ENCODE data around the gene CD248. TPM values are rescaled to one million over a fixed set of nuclear protein-coding genes. Genes with fewer than 3 reads are reported as not detected.
"Not testable (repeated sequence)": the region's sequence is repeated elsewhere in the genome, so short reads cannot be mapped to it uniquely, and the experiment has no call there.

CD248 gene
- total and polyA plus RNA-seq, 11 donors, result 6.0 to 33.1 (median 11.8) TPM

DNA sequence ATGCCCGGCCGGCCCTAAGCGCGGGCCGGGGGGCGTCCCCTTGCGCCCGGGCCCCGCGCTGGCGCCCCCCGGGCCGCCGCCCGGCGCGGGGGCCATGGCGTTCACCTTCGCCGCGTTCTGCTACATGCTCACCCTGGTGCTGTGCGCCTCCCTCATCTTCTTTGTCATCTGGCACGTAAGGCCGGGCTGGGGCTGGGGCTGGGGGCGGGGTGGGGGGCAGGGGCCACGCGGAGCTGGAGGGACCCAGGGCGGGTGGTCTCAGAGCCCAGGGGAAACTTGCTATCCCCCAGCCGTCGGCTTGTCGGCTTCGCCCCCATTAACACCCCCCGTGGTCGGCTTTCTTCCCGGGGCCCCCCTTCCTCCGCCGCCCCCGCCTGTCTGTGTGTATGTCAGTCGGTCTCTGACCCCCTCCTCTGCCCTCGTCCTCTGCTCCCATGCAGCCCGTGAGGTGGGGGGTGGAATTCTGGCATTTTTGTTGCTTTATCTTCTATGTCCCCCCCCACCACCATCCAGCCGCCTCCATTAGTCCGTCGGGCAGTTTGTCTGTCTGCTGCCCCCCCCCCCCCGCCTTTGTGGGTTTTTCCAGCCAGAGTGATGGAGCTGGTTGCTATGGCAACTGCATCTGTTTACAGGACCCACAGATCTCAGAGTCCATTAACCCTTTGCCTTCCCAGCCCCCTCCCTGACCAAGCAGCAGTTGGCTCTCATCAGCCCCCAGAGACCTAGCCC is 38.3 kb downstream of the CD248 start:
- Histone ChIP-seq H3K27ac (no peak overlapping the region), H3K36me3 (peaks cover 0 to 31% (median 28%) of the 10 kb centered on the region in 9 donors), H3K4me1 (peaks cover 0 to 26% (median 15%) of the 10 kb centered on the region in 12 donors), H3K27me3 (no peaks in the 10 kb centered on the region), H3K4me3 (peak overlapping the region in 5 of 12 donors; percentile 15 to 53 (median 23)), H3K9me3 (no peaks in the 10 kb centered on the region)
- no peak for ATAC-seq
- TF ChIP-seq, protein P1, sequence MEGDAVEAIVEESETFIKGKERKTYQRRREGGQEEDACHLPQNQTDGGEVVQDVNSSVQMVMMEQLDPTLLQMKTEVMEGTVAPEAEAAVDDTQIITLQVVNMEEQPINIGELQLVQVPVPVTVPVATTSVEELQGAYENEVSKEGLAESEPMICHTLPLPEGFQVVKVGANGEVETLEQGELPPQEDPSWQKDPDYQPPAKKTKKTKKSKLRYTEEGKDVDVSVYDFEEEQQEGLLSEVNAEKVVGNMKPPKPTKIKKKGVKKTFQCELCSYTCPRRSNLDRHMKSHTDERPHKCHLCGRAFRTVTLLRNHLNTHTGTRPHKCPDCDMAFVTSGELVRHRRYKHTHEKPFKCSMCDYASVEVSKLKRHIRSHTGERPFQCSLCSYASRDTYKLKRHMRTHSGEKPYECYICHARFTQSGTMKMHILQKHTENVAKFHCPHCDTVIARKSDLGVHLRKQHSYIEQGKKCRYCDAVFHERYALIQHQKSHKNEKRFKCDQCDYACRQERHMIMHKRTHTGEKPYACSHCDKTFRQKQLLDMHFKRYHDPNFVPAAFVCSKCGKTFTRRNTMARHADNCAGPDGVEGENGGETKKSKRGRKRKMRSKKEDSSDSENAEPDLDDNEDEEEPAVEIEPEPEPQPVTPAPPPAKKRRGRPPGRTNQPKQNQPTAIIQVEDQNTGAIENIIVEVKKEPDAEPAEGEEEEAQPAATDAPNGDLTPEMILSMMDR (IDR thresholded peaks at IDR 0.05), result no peak
- no peak for TF ChIP-seq POLR2A (IDR thresholded peaks at IDR 0.05)
- intact Hi-C loops (cut with DNase I), result no loop called here
- 1 to 12% (median 6%) methylated on average over 20 to 45 of the region's 45 CpGs for WGBS, 4 donors
- DNase-seq, result no peak

DNA sequence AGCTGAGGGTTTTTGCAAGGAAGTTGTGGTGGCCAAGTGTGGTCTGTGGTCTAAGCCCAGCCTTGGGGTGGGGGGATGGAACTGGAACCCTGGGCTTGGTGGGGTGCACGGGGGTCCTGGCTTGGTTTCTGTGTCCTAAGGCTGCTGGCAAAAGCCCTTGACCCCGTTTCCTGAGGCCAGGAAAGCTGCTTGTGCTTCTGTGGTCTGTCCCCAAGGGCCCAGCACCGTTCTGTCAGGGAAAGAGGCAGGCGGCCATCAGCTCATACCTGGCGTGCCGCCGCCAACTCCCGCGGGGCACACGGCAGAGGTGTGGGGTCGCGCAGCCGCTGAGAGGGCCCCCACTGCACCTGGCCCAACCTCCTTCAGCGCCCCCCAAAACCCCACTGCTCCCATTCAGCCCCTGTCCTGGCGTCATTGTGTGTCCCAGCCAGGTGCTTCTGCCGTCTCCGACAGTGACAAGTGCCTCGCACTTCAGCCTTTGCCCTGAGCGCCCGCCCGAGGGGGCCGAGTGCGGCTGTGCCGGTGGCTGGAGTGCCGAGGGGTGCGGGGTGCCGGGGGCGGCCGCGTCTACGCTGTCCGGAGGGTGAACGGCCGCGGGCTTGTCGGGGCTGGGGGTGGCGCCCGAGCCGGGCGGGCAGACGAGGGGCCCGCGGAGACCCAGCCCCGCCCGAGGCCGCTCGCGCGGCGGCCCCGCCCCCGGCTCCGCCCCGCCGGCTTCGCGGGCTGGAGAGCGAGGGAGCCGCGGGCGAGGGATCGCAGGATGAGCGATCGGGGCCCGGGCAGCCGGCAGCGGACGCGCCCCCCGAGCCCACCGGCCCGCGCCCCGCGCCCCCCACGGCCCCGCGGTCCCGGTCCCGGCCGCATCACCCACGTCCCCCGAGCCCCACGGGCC is 39.1 kb downstream of the CD248 start, which contains the start of gene CNIH2:
CNIH2 (plus strand) TSS at position 705 of the 892 bp plus-strand sequence. CDS start 282 bp downstream, outside the sequence.
- H3K27me3 ChIP-seq, result no peaks in the 10 kb centered on the region
- peaks cover 4 to 39% (median 36%) of the 10 kb centered on the region in 9 donors for H3K36me3 ChIP-seq
- H3K27ac ChIP-seq, result peak within 1 kb of the TSS in 4 of 12 donors; percentile 13 to 80 (median 28)
- no peak for DNase-seq
- peak within 1 kb of the TSS in 9 of 12 donors; percentile 22 to 53 (median 41) for H3K4me3 ChIP-seq
- no peaks in the 10 kb centered on the region for H3K9me3 ChIP-seq
- peak in 2 of 4 donors; percentile 7 to 27 for ATAC-seq
- intact Hi-C loops (cut with DNase I), result no loop called here
- peaks cover 0 to 21% (median 13%) of the 10 kb centered on the region in 12 donors for H3K4me1 ChIP-seq
- WGBS, 4 donors, result 5 to 34% (median 7%) methylated on average over 10 to 84 of the region's 84 CpGs
- TF ChIP-seq POLR2A (IDR thresholded peaks at IDR 0.05), result peak in 1 of 2 donors; percentile 19
- TF ChIP-seq, protein P1 (IDR thresholded peaks at IDR 0.05), result no peak

DNA sequence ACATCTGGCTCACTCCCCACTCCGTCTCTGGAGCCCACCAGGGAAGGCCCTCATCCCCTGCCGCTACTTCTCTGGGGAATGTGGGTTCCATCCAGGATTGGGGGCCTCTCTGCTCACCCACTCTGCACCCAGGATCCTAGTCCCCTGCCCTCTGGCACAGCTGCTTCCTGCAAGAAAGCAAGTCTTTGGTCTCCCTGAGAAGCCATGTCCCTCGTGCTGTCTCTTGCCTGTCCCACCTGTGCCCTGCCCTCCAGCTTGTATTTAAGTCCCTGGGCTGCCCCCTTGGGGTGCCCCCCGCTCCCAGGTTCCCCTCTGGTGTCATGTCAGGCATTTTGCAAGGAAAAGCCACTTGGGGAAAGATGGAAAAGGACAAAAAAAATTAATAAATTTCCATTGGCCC is 39.8 kb downstream of the CD248 start:
- H3K4me3 ChIP-seq; DNase-seq; H3K27me3 ChIP-seq; intact Hi-C loops (cut with DNase I); H3K9me3 ChIP-seq: not testable (repeated sequence)
- Histone ChIP-seq H3K36me3 (peaks cover 4 to 46% (median 42%) of the 10 kb centered on the region in 9 donors), H3K4me1 (peaks cover 0 to 16% (median 9%) of the 10 kb centered on the region in 12 donors), H3K27ac (peak overlapping the region in 1 of 12 donors; percentile 80)
- 74 to 89% (median 80%) methylated on average over 4 of the region's 4 CpGs for WGBS, 4 donors
- ATAC-seq, result peak in 1 of 4 donors; percentile 5

DNA sequence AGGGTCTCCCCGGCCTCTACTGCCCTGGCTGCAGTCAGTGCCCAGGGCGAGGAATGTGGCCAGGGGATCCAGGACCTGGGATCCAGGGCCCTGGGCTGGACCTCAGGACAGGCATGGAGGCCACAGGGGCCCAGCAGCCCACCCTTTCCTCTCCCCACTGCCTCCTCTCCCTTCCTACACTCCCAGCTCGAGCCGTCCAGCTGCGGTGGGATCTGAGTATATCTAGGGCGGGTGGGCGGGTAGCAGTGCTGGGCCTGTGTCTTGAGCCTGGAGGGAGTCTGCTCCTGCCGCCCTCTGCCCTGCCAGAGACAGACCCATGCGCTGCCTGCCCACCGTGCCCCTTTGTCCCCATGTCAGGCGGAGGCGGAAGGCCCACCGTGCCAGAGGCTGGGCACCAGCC is 40.2 kb downstream of the CD248 start:
- H3K27me3 ChIP-seq; intact Hi-C loops (cut with DNase I); H3K4me3 ChIP-seq; H3K27ac ChIP-seq; H3K9me3 ChIP-seq; DNase-seq: not testable (repeated sequence)
- WGBS, 4 donors, result 76 to 84% (median 79%) methylated on average over 11 to 13 of the region's 13 CpGs
- Histone ChIP-seq H3K36me3 (peaks cover 4 to 50% (median 47%) of the 10 kb centered on the region in 9 donors), H3K4me1 (peaks cover 0 to 13% (median 8%) of the 10 kb centered on the region in 12 donors)
- ATAC-seq, result peak in 2 of 4 donors; percentile 2 to 4

Measured in heart left ventricle (tissue), 16 donors.